HPDE6-E6E7 (cell line): ENCODE measurements around the gene SLC25A28.
"Not testable (repeated sequence)": the region's sequence is repeated elsewhere in the genome, so short reads cannot be mapped to it uniquely, and the experiment has no call there.

Experiments used
- DNase-seq: peaks from one replicate; pipeline ENCODE4 v3.0.0; 2011; ENCODE audit warnings: missing footprints; ENCODE audit errors: extremely low spot score

Gene SLC25A28

GRCh38 chr10:99628923-99629624, 8.8 kb upstream of the SLC25A28 start:
- DNase-seq: no peak

GRCh38 chr10:99625124-99625523, 4.9 kb upstream of the SLC25A28 start:
- not testable (repeated sequence) for DNase-seq

GRCh38 chr10:99623919-99624318, 3.7 kb upstream of the SLC25A28 start:
- no peak for DNase-seq

GRCh38 chr10:99621454-99622251, 1.4 kb upstream of the SLC25A28 start:
- DNase-seq: peak; percentile 75

GRCh38 chr10:99620711-99621453, 643 bp upstream of the SLC25A28 start:
- DNase-seq: peak; percentile 88

- DNase-seq: no peak
Observed at GRCh38 chr10:99619090-99619800, 994 bp downstream of the SLC25A28 start.

- DNase-seq: no peak
Observed at GRCh38 chr10:99617696-99618095, 2.5 kb downstream of the SLC25A28 start.

- no peak for DNase-seq
Observed at GRCh38 chr10:99615426-99615825, 4.8 kb downstream of the SLC25A28 start.

- DNase-seq: peak; percentile 47
Observed at GRCh38 chr10:99612167-99612831, 7.9 kb downstream of the SLC25A28 start.

- no peak for DNase-seq
Observed at GRCh38 chr10:99611326-99611725, 8.9 kb downstream of the SLC25A28 start.

- DNase-seq: no peak
Observed at GRCh38 chr10:99610221-99610620, 10.0 kb downstream of the SLC25A28 start.

- no peak for DNase-seq
Observed at GRCh38 chr10:99609186-99609585, 11.1 kb downstream of the SLC25A28 start.

- no peak for DNase-seq
Observed at GRCh38 chr10:99605351-99605750, 14.9 kb downstream of the SLC25A28 start.

GRCh38 chr10:99604862-99605261, 15.4 kb downstream of the SLC25A28 start:
- DNase-seq: no peak

GRCh38 chr10:99598781-99599509, 21.3 kb downstream of the SLC25A28 start:
- DNase-seq: no peak

- no peak for DNase-seq
Observed at GRCh38 chr10:99598011-99598410, 22.2 kb downstream of the SLC25A28 start.

- DNase-seq: not testable (repeated sequence)
Observed at GRCh38 chr10:99596708-99597107, 23.5 kb downstream of the SLC25A28 start.

GRCh38 chr10:99595770-99596465, 24.3 kb downstream of the SLC25A28 start:
- DNase-seq: no peak

- no peak for DNase-seq
Observed at GRCh38 chr10:99595236-99595635, 25.0 kb downstream of the SLC25A28 start.

GRCh38 chr10:99593312-99593711, 26.9 kb downstream of the SLC25A28 start:
- DNase-seq: no peak
